Stimulated activated CD8-positive, alpha-beta memory T cell treated with anti-CD3 and anti-CD28 coated beads, Interleukin-2, amount 100 ng/mL, for 48 hours (primary cell): ENCODE measurements around the gene STK32B.

Source experiments
- DNase-seq, 2 donors: peaks; one replicate each; pipeline ENCODE4 v3.0.0-alpha.2; 2020; ENCODE audit warnings: low read depth in 2 of 2

STK32B gene

GRCh38 chr4:5124876-5125275, 73.6 kb downstream of the STK32B start:
- no peak for DNase-seq

GRCh38 chr4:5125321-5125720, 74.0 kb downstream of the STK32B start:
- no peak for DNase-seq

- DNase-seq, result no peak
These were observed 75.0 kb downstream of the STK32B start for GRCh38 chr4:5126231-5126630.

GRCh38 chr4:5126857-5127256, 75.6 kb downstream of the STK32B start:
- DNase-seq, result no peak

- DNase-seq, result no peak
These were observed 76.3 kb downstream of the STK32B start for GRCh38 chr4:5127556-5127955.

- DNase-seq, result no peak
These were observed 77.3 kb downstream of the STK32B start for GRCh38 chr4:5128569-5128968.

- no peak for DNase-seq
These were observed 81.9 kb downstream of the STK32B start for GRCh38 chr4:5133201-5133600.

- no peak for DNase-seq
These were observed 82.8 kb downstream of the STK32B start for GRCh38 chr4:5133933-5134594.

- DNase-seq, result no peak
These were observed 83.3 kb downstream of the STK32B start for GRCh38 chr4:5134620-5135019.

GRCh38 chr4:5137226-5137625, 85.9 kb downstream of the STK32B start:
- no peak for DNase-seq

- no peak for DNase-seq
These were observed 86.6 kb downstream of the STK32B start for GRCh38 chr4:5137927-5138326.

- DNase-seq, result no peak
These were observed 87.1 kb downstream of the STK32B start for GRCh38 chr4:5138389-5138788.

GRCh38 chr4:5139141-5139540, 87.9 kb downstream of the STK32B start:
- DNase-seq, result no peak

GRCh38 chr4:5141802-5142201, 90.5 kb downstream of the STK32B start:
- DNase-seq, result no peak

- DNase-seq, result no peak
These were observed 91.4 kb downstream of the STK32B start for GRCh38 chr4:5142726-5143125.

GRCh38 chr4:5143306-5143861, 92.1 kb downstream of the STK32B start:
- no peak for DNase-seq

- no peak for DNase-seq
These were observed 92.7 kb downstream of the STK32B start for GRCh38 chr4:5143940-5144339.

GRCh38 chr4:5144384-5144783, 93.1 kb downstream of the STK32B start:
- no peak for DNase-seq

- no peak for DNase-seq
These were observed 95.0 kb downstream of the STK32B start for GRCh38 chr4:5146248-5146647.

- DNase-seq, result no peak
These were observed 101.2 kb downstream of the STK32B start for GRCh38 chr4:5152521-5152920.

- DNase-seq, result no peak
These were observed 105.4 kb downstream of the STK32B start for GRCh38 chr4:5156682-5157081.

GRCh38 chr4:5157791-5158770, 106.8 kb downstream of the STK32B start:
- DNase-seq, result no peak

GRCh38 chr4:5158825-5159224, 107.5 kb downstream of the STK32B start:
- no peak for DNase-seq
